Stimulated activated CD8-positive, alpha-beta memory T cell treated with anti-CD3 and anti-CD28 coated beads, Interleukin-15, amount 100 ng/mL, for 4 hours (primary cell): ENCODE measurements around the gene GPR146.
"Not testable (repeated sequence)": the region's sequence is repeated elsewhere in the genome, so short reads cannot be mapped to it uniquely, and the experiment has no call there.

Experiments
- DNase-seq, 2 donors: peaks; one replicate each; pipeline ENCODE4 v3.0.0-alpha.2; 2020; ENCODE audit warnings: low read depth in 2 of 2

Gene GPR146

DNA sequence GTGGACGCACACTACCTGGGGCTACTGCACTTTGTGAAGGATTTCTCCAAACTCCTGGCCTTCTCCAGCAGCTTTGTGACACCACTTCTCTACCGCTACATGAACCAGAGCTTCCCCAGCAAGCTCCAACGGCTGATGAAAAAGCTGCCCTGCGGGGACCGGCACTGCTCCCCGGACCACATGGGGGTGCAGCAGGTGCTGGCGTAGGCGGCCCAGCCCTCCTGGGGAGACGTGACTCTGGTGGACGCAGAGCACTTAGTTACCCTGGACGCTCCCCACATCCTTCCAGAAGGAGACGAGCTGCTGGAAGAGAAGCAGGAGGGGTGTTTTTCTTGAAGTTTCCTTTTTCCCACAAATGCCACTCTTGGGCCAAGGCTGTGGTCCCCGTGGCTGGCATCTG is 14.0 kb downstream of the GPR146 start:
- DNase-seq, result no peak

DNA sequence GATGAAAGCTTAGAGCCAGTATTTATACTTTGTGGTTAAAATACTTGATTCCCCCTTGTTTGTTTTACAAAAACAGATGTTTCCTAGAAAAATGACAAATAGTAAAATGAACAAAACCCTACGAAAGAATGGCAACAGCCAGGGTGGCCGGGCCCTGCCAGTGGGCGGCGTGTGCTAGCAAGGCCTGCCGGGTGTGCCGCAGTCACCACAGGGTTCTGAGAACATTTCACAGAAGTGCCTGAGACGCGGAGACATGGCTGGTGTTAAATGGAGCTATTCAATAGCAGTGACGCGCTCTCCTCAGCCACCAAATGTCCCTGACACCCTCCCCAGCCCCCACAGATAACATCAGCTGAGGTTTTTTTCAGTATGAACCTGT is 14.5 kb downstream of the GPR146 start:
- DNase-seq, result no peak

DNA sequence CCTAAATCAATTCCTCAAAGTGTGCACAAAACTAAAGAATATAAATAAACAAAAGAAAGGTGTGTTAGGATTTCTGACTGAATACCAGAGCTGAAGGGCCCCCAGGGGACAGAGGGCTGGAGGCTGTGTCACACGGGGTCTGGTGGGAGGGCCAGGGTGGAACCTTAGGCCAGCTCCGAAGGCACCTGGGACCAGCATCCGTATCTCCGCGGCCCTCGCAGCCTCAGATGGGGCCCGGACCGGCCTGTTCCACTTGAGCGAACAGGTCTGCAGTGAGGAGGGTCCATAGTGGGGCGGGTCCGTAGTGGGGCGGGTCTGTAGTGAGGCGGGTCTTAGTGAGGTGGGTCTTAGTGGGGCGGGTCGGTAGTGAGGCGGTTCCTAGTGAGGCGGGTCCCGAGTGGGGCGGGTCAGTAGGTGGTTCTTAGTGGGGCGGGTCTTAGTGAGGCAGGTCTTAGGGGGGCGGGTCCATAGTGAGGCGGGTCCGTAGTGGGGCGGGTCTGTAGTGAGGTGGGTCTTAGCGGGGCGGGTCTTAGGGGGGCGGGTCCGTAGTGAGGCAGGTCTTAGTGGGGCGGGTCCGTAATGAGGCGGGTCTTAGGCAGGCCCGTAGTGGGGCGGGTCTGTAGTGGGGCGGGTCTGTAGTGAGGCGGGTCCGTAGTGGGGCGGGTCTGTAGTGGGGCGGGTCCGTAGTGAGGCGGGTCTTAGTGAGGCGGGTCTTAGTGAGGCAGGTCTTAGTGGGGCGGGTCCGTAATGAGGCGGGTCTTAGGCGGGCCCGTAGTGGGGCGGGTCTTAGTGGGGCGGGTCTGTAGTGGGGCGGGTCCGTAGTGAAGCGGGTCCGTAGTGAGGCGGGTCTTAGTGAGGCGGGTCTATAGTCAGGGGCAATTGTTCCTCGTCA is 15.1 kb downstream of the GPR146 start:
- DNase-seq, result no peak

DNA sequence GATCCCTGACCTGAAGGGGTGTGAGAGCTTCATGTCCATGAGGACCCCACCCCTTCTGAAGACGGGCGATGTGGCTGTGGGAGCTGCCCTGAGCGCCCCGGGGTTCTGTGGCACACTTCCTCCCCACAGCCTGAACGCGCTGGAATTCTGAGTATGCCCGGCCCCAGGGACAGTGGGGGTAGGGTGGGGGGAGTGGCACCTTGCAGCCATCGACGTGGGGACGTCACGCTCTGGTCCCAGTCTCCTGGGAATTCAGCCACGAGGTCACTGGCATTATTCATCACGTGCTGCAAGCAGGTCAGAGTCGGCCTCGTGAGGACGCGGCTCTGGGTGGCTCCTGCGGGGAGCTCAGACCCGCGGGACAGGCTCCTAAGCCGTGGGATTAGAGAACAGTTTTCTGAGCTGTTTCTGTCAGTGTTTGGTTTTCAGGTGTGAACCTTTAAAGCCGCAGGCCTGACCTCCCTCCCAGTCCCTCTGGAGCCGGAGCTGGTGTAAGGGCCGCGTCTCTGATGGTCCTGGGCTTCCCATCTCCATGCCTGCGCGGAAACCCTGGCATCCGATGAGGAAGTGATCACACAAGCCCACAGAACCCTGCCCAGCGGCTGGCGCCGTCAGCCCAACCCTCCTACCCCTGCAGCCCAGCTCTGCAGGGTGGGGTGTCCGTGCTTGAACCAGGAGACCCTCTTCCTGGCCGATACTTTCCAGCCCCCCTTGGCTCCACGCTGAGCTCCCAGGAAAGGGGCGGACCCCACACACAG is 16.1 kb downstream of the GPR146 start:
- no peak for DNase-seq

DNA sequence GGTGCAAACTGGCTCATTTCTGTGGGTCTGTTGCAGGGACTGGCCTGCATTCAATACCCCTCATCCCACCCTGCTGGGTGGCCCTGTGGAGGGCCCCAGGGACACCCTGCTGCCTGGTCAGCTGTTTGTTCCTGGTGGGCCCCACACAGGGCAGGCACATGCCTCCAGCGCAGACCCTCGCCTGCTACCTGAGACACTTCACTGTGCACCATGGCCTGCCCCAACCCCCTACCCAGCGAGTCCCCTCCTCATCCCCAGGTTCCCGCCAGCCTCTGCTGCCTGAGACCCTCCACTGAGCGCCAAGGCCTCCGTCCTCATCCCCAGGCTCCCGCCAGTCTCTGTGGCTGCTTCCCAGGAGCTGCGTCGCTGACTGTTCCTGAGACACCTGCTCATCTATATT is 16.8 kb downstream of the GPR146 start:
- DNase-seq, result no peak

DNA sequence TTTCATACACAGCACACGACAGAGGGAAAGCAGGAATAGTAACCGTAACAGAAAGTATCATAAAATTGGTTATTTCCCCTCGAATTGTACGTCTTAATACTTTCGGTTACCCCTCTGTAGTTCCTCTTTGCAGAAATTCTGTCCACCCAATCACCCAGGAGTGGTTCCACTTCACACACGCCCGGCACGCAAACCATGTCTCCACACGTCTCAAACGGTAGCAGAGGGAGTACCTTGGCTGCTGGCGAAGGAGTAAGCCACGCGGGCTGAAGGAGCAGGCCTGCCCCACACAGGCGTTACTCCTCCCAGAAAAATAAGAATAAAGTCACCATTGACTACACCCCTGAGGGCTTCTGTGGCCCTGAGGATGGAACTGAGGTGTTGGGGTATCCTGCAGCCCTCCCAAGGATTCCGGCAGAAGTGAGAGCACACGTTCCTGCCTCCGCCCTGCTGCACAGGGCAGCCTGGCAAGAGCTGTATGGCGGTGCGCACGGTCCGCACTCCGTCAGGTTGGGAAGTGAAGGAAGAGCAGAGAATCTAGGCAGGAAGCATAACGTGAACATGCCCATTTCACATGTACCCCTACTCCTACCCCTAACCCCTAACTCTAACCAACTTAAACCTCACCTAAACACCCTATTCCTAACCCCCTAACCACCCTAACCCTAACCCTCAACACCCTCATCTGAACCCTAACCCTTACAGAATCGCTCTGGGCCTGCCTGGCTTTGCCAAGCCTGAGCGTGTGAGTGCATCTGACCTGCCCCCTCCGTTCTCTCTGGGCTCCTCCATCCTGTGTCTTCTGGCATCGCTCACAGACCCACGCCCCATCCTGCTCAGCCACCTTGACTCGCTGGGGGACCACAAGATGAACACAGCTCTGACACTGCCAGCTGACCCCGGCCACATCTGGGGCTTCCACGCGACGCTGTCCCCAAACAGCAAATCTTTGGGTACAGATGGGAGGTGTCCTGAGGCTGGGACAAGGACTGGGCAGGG is 18.2 kb downstream of the GPR146 start:
- no peak for DNase-seq

DNA sequence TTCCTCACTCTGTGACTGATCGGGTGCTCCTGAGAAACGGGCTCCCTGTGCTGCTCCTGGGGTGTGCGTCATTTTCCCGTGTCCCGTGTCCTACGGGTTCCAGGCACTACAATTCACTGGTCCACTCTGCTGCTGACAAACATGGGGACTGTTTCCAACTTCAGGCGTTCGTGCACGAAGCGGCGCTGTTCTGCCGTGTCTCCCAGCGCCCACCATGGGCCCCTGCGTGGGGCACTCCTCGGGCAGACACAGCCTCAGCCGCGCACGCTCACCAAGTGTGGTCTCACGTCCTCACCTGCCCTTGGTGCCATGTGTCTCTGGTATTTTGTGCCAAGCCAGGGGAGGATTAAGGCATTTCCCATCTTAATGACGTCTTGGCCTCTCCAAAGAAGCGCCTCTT is 19.0 kb downstream of the GPR146 start:
- no peak for DNase-seq

DNA sequence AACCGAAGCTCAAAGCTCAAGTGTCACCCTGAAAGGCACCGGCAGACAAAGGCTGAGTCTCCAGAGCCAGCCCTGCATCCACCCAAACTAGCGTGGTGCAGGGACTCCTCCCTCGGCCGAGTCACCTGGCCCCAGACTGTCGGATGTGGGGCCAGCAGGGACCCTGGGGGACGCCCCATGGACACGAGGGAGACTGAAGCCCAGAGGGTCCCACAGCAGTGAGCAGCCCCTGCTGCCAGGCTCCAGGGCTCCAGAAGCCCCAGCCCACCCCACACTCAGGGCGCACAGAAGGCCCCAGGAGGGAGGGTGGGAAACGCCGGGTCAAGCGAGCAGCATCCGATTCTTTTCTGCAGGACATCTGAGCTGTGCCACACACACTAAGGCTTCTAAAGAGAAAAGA is 20.2 kb downstream of the GPR146 start:
- no peak for DNase-seq

DNA sequence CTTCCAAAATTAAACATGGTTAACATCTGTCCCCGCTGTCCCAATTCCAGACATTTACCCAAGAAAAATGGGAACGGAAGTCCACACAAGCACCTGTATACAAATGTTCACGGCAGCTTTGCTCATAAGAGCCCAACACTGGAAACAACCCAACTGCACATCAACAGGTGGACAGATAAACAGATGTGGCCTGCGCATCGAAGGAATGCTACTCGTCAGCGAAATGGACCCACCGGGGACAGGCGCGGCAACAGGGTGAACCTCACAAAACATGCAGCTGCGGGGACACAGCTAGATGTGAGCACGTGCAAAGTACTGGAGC is 20.9 kb downstream of the GPR146 start:
- DNase-seq, result no peak

DNA sequence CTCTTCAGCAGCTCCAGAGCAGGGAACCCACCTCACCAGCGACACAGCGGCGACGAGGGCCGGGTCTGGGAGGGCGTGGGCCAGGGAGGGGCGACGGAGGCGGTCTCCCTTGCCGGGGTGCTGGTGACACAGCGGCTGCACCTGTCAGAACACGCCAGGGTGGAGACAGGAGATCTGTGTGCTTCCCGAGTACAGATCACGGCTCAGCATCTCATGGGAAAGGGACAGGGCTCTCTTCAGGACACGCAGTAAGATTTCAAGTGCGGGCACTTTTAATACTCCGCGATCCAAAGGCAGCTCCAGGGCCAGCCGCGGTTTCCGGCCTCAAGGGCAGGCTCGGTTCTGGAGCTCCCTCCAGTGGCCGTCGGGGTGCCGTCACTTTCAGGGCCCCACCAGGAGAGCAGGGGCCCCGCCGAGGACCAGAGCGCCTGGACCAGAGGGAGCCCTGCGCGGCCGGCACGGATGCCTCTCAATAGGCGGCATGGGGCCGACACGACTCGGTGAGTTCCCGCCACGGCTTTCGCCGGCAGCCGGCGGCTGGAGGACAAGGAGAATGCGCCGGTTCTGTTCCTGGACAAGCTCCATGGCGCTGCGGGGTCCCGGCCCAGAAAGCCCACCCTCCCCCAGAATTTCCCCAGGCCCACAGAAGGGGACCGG is 21.4 kb downstream of the GPR146 start:
- peak; percentile 50 to 54 for DNase-seq

DNA sequence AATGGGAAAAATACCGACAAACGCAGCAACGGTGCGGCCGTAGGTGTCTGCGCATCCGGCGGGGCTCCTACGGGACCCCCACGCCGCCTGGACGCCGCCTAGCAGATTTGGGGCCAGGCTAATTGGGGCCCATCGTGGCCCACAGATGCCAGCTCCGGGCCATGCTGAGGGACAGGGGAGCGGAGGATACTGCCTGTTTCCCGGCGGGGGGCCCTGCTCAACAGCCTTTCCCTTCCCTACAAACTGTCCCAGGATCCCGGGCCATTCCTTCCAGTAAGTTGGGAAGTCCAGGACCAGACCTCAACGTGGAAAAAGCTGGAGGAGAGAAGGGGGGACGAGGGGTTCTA is 21.9 kb downstream of the GPR146 start:
- no peak for DNase-seq

DNA sequence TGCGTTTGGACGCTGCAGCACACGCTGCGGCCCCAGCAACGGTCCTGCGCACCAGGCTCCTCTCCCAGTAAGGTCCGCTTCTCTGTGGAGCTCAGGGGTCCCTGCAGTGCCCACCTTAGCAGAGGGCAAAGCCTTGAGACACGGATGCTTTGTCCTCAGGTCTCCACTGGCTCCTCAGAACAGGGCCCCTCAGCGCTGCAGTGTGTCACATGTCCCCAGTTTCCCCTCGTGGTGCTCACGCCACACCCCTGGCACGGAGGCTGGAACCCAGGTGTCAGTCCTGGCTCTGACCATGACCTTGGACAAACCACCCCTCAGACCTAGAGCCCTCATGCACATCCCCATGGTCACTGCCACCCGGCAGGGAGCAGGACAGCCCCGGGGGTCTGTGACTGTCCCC is 23.7 kb downstream of the GPR146 start:
- no peak for DNase-seq

DNA sequence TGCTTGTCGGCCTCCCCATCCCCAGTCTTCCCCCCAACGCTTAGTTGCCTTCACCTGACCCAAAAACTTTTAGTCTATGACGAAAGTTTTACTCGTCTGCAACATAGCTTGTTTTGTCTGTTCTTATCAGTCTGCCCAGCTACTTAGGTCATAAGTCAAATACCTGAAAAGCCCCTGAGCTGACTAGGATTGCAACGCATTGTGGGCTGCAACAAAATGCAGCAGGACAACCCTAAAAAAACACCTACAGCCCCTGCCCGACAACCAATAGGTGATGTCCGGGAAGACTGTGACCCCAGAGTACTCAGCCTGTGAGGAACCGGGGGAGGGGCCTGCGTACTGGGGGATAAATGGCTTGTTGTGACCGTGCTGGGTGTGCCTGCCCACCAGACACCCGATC is 24.3 kb downstream of the GPR146 start:
- no peak for DNase-seq

DNA sequence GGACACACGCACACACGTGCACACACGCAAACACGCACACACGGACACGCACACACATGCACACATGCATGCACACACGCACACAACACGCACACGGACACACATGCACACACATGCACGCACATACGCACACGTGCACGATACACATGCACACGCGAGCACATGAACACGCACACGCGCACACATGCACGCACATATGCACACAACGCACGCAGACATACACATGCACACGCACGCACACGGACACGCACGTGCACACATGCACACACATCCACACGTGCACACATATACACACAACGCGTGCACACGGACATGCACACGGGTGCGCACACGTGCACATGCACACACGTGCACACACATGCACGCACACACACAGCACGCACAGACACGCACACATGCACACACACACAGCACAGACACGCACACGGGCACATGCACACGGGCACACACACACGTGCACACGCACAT is 26.2 kb downstream of the GPR146 start:
- no peak for DNase-seq

DNA sequence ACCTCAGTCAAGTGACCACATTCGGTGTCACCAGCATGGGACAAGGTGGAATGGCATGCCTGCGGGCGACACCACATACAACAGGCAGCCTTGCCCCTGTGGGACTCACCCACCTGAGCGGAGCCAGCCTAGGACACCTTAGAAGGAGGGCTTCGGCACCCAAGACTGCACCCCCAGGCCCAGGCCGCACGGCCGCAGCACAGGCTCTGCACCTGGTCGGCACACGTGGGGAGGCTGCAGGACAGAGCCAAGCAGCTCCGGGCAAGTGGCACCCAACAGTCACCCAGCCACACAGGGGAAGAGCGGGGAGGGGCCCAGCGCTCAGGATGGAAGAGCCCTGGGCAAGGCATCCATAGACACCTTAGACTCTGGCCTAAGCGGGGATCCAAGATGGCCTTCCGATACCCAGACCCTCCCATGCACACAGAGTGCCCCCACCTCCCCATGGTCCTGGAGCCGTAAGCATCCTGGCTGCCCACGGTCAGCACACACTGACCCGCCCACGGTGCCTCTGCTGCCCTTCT is 27.4 kb downstream of the GPR146 start:
- DNase-seq, result no peak

DNA sequence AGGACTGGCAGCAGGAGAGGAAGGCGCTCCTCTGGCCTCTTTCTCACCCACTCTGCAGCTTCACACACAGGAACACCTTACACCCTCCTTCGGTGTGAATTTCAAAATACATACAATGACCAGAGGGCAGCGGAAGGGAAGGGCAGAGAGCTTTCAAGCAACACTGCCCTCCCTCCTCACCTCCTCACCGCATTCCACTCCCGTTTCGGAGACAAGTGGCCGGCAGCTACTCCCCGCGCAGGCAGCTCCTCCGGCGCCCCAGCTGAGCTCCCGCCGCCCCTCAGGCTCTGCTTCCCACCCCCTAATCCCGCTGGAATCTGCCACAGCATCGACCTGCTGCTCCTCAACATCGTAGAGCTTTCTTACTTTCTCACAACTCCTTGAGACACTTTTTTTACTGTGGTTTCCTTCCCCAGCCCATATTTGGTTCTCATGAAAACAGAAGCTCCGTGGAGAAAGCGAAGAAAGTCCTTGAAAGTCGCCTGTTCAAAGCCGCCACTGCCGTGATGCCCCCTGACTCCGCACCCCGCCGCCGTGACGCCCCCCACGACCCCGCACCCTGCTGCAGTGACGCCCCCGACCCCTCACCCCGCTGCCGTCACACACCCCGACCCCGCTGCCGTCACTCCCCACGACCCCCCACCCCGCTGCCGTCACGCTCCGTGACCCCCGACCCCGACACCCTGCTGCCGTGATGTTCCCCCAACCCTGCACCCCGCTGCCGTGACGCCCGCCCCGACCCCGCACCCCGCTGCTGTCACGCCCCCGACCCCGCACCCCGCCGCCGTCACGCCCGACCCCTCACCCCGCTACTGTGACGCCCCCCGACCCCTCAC is 29.0 kb downstream of the GPR146 start:
- no peak for DNase-seq

DNA sequence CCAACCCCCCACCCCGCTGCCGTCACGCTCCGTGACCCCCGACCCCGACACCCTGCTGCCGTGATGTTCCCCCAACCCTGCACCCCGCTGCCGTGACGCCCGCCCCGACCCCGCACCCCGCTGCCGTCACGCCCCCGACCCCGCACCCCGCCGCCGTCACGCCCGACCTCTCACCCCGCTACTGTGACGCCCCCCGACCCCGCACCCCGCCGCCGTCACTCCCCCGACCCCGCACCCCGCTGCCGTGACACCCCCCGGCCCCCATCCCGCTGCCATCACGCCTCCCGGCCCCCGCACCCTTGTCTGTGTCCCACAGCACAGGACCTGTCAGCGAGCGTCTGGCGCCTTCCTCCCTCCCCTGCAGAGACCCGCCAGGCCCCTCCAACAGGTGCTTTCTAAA is 29.7 kb downstream of the GPR146 start:
- DNase-seq, result not testable (repeated sequence)

DNA sequence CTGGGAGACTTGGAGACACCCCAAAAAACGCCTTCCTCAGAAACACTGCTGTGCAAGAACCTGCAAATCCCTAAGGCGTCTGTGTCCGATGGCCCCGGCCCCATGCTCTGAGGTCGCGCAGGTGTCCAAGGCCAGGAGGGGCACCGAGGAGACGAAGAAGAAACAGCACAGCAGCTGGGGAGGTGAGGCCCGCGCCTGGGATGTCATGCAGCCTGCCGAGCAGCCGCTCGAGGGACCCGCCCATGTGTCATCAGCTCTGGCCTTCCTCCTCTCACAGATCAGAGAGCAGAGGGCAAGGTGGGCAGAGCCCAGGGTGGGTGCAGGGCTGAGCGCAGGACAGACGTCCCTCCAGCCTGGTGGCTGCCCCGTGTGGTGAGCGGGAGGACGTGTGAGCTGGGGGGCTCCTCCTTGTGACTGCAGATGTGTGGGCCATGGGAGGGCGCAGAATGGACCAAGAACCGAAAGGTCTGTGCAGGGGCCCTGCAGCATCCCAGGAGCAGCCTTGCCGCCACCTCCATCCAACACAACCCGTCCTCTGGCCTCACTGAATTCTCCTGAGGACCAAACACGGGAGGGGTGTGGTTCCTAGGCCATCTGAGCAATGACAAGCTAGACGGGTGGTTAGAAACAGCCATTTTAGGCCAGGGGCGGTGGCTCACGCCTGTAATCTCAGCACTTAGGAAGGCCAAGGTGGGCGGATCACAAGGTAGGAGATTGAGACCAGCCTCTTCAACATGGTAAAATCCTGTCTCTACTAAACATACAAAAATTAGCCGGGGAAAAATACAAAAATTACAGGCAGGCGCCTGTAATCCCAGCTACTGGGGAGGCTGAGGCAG is 30.5 kb downstream of the GPR146 start:
- DNase-seq, result no peak
